ENCODE results near the gene USP9X.

DNA sequence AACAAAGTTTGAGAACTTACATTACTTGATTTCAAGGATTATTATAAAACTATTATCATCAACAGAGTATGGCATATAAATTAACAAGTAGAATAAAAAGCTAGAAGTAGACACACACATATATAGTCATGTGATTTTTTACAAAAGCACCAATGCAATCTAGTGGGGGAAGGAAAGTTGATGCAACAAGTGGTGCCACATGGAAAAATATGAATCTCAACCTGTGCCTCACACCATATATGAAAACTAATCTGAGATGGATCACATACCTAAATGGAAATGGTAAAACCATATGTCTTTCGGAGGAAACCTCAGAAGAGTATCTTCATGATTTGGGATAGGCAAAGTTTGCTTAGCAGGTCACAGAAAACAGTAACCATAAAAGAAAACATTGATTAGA, 34.9 kb upstream of the USP9X start:
- TF ChIP-seq, protein P1, sequence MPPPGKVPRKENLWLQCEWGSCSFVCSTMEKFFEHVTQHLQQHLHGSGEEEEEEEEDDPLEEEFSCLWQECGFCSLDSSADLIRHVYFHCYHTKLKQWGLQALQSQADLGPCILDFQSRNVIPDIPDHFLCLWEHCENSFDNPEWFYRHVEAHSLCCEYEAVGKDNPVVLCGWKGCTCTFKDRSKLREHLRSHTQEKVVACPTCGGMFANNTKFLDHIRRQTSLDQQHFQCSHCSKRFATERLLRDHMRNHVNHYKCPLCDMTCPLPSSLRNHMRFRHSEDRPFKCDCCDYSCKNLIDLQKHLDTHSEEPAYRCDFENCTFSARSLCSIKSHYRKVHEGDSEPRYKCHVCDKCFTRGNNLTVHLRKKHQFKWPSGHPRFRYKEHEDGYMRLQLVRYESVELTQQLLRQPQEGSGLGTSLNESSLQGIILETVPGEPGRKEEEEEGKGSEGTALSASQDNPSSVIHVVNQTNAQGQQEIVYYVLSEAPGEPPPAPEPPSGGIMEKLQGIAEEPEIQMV (tag; conservative IDR thresholded peaks at IDR 0.05; ENCODE audit: low read depth), result no peak
- no peak for TF ChIP-seq CBX3 (IDR thresholded peaks at IDR 0.05; ENCODE audit: borderline replicate concordance in 1 of 2, low read length in 2 of 2)
- TF ChIP-seq TAF1 (IDR thresholded peaks at IDR 0.05; ENCODE audit: control insufficient read depth, extremely low read depth, insufficient read depth, low read length, severe bottlenecking), result no peak
- TF ChIP-seq, protein P2, sequence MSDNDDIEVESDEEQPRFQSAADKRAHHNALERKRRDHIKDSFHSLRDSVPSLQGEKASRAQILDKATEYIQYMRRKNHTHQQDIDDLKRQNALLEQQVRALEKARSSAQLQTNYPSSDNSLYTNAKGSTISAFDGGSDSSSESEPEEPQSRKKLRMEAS (CRISPR knock-in tag; IDR thresholded peaks at IDR 0.05), result no peak
- TF ChIP-seq, protein P3, sequence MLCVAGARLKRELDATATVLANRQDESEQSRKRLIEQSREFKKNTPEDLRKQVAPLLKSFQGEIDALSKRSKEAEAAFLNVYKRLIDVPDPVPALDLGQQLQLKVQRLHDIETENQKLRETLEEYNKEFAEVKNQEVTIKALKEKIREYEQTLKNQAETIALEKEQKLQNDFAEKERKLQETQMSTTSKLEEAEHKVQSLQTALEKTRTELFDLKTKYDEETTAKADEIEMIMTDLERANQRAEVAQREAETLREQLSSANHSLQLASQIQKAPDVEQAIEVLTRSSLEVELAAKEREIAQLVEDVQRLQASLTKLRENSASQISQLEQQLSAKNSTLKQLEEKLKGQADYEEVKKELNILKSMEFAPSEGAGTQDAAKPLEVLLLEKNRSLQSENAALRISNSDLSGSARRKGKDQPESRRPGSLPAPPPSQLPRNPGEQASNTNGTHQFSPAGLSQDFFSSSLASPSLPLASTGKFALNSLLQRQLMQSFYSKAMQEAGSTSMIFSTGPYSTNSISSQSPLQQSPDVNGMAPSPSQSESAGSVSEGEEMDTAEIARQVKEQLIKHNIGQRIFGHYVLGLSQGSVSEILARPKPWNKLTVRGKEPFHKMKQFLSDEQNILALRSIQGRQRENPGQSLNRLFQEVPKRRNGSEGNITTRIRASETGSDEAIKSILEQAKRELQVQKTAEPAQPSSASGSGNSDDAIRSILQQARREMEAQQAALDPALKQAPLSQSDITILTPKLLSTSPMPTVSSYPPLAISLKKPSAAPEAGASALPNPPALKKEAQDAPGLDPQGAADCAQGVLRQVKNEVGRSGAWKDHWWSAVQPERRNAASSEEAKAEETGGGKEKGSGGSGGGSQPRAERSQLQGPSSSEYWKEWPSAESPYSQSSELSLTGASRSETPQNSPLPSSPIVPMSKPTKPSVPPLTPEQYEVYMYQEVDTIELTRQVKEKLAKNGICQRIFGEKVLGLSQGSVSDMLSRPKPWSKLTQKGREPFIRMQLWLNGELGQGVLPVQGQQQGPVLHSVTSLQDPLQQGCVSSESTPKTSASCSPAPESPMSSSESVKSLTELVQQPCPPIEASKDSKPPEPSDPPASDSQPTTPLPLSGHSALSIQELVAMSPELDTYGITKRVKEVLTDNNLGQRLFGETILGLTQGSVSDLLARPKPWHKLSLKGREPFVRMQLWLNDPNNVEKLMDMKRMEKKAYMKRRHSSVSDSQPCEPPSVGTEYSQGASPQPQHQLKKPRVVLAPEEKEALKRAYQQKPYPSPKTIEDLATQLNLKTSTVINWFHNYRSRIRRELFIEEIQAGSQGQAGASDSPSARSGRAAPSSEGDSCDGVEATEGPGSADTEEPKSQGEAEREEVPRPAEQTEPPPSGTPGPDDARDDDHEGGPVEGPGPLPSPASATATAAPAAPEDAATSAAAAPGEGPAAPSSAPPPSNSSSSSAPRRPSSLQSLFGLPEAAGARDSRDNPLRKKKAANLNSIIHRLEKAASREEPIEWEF (CRISPR knock-in tag; IDR thresholded peaks at IDR 0.05), result no peak
- no peak for TF ChIP-seq RAD21 (CRISPR knock-in tag; conservative IDR thresholded peaks at IDR 0.05 in 1 of 2, IDR thresholded peaks at IDR 0.05 in 1 of 2)
- TF ChIP-seq, protein P4, sequence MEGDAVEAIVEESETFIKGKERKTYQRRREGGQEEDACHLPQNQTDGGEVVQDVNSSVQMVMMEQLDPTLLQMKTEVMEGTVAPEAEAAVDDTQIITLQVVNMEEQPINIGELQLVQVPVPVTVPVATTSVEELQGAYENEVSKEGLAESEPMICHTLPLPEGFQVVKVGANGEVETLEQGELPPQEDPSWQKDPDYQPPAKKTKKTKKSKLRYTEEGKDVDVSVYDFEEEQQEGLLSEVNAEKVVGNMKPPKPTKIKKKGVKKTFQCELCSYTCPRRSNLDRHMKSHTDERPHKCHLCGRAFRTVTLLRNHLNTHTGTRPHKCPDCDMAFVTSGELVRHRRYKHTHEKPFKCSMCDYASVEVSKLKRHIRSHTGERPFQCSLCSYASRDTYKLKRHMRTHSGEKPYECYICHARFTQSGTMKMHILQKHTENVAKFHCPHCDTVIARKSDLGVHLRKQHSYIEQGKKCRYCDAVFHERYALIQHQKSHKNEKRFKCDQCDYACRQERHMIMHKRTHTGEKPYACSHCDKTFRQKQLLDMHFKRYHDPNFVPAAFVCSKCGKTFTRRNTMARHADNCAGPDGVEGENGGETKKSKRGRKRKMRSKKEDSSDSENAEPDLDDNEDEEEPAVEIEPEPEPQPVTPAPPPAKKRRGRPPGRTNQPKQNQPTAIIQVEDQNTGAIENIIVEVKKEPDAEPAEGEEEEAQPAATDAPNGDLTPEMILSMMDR (IDR thresholded peaks at IDR 0.05 in 2 of 3, conservative IDR thresholded peaks at IDR 0.05 in 1 of 3; ENCODE audit: insufficient read depth in 2 of 3, low read depth in 1 of 3, low read length in 3 of 3), result no peak
- TF ChIP-seq TAL1 (IDR thresholded peaks at IDR 0.05), result no peak
- no peak for TF ChIP-seq EHMT2 (IDR thresholded peaks at IDR 0.05)
- TF ChIP-seq NFE2 (IDR thresholded peaks at IDR 0.05; ENCODE audit: low read depth), result no peak
- TF ChIP-seq RCOR1 (IDR thresholded peaks at IDR 0.05; ENCODE audit: borderline replicate concordance in 1 of 2, low read depth in 2 of 2, low read length in 2 of 2), result no peak
- TF ChIP-seq RBM34 (IDR thresholded peaks at IDR 0.05; ENCODE audit: borderline replicate concordance, insufficient read depth, low read length), result no peak
- TF ChIP-seq, protein P5, sequence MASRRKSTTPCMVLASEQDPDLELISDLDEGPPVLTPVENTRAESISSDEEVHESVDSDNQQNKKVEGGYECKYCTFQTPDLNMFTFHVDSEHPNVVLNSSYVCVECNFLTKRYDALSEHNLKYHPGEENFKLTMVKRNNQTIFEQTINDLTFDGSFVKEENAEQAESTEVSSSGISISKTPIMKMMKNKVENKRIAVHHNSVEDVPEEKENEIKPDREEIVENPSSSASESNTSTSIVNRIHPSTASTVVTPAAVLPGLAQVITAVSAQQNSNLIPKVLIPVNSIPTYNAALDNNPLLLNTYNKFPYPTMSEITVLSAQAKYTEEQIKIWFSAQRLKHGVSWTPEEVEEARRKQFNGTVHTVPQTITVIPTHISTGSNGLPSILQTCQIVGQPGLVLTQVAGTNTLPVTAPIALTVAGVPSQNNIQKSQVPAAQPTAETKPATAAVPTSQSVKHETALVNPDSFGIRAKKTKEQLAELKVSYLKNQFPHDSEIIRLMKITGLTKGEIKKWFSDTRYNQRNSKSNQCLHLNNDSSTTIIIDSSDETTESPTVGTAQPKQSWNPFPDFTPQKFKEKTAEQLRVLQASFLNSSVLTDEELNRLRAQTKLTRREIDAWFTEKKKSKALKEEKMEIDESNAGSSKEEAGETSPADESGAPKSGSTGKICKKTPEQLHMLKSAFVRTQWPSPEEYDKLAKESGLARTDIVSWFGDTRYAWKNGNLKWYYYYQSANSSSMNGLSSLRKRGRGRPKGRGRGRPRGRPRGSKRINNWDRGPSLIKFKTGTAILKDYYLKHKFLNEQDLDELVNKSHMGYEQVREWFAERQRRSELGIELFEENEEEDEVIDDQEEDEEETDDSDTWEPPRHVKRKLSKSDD (conservative IDR thresholded peaks at IDR 0.05; ENCODE audit: low read length), result no peak
- TF ChIP-seq, protein P6, sequence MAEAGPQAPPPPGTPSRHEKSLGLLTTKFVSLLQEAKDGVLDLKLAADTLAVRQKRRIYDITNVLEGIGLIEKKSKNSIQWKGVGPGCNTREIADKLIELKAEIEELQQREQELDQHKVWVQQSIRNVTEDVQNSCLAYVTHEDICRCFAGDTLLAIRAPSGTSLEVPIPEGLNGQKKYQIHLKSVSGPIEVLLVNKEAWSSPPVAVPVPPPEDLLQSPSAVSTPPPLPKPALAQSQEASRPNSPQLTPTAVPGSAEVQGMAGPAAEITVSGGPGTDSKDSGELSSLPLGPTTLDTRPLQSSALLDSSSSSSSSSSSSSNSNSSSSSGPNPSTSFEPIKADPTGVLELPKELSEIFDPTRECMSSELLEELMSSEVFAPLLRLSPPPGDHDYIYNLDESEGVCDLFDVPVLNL (CRISPR knock-in tag; IDR thresholded peaks at IDR 0.05; ENCODE audit: low read depth), result no peak
